GM12878 (cell line): ENCODE data around the gene ARPC1A. TPM values are rescaled to one million over a fixed set of nuclear protein-coding genes. Genes with fewer than 3 reads are reported as not detected.

Source experiments
- ATAC-seq: fragments of 200-7000 bp; cut with Tn5 transposase; 3 replicates; pipeline ENCODE4 v1.9.1; 2020; ENCODE audit warnings: mild to moderate bottlenecking, moderate library complexity
- BruUV-seq: library from RNA; stranded (reverse); fragments of 400-500 nt; replicated peaks from 2 replicates; lab custom pipeline; 2021; lab: Mats Ljungman, UMichigan
- CTCF ChIA-PET: fragments of 300-600 bp; sonication (Branson Sonifier 250); formaldehyde crosslinking; extraction: SDS; loops from one replicate; lab custom pipeline; 2021; ENCODE audit warnings: inconsistent platforms; lab: Yijun Ruan, JAX
- POLR2A ChIA-PET: fragments of 350-600 bp; formaldehyde crosslinking; extraction: SDS; loops from one replicate; lab custom pipeline; 2021; ENCODE audit warnings: inconsistent platforms; lab: Charles Lee
- RAD21 ChIA-PET: fragments of 300-600 bp; sonication (Branson Sonifier 250); formaldehyde crosslinking; loops from one replicate; lab custom pipeline; 2023; ENCODE audit warnings: antibody characterized with exemption; ENCODE audit not compliant: unreplicated experiment; lab: Charles Lee
- SMC1A ChIA-PET: fragments of 300-600 bp; sonication (Branson Sonifier 250); formaldehyde crosslinking; loops from one replicate; lab custom pipeline; 2023; ENCODE audit not compliant: unreplicated experiment, uncharacterized antibody; lab: Charles Lee
- DNase-seq: peaks from one replicate; pipeline ENCODE4 v3.0.0-alpha.2; 2011; ENCODE audit warnings: low read depth, low spot score
- FAIRE-seq: peaks from 3 replicates; lab custom pipeline; 2011; peaks lifted over from hg19 to GRCh38; lab: Jason Lieb, UNC
- H2AFZ ChIP-seq: 2 replicates; pipeline ENCODE4 v1.6.0; 2011; ENCODE audit warnings: low read depth, low read length, control low read depth; ENCODE audit not compliant: control insufficient read depth
- H3K27ac ChIP-seq: 2 replicates; pipeline ENCODE4 v1.5.1; 2011; ENCODE audit warnings: control low read depth; ENCODE audit not compliant: control insufficient read depth, insufficient read depth
- H3K27me3 ChIP-seq, 2 experiments: replicated peaks in 1 of 2; 2 replicates each; pipeline versions ENCODE4 v1.6.0 to v1.6.1; 2011; ENCODE audit warnings: low read length in 1 of 2; ENCODE audit not compliant: control insufficient read depth in 2 of 2, insufficient read depth in 2 of 2
- H3K36me3 ChIP-seq, 2 experiments: 2 replicates each; pipeline ENCODE4 v1.5.1; 2011; ENCODE audit warnings: low read length in 1 of 2; ENCODE audit not compliant: control insufficient read depth in 2 of 2, insufficient read depth in 2 of 2
- H3K4me1 ChIP-seq: 2 replicates; pipeline ENCODE4 v1.6.1; 2011; ENCODE audit warnings: mild to moderate bottlenecking, low read length, moderate library complexity, mixed read lengths; ENCODE audit not compliant: control insufficient read depth, insufficient read depth
- H3K4me2 ChIP-seq: 2 replicates; pipeline ENCODE4 v1.6.0; 2011; ENCODE audit warnings: control low read depth; ENCODE audit not compliant: control insufficient read depth, insufficient read depth
- H3K4me3 ChIP-seq: fragments of 200-600 bp; sonication (generic); 2 replicates; pipeline ENCODE4 v1.5.1; 2016
- H3K79me2 ChIP-seq: 2 replicates; pipeline ENCODE4 v1.6.0; 2011; ENCODE audit warnings: low read length; ENCODE audit not compliant: control insufficient read depth, insufficient read depth
- H3K9ac ChIP-seq: 2 replicates; pipeline ENCODE4 v1.8.0; 2011; ENCODE audit warnings: low read length, control low read depth, mixed read lengths; ENCODE audit not compliant: control insufficient read depth, insufficient read depth
- H3K9me3 ChIP-seq: replicated peaks from 3 replicates; pipeline ENCODE4 v1.5.1; 2011; ENCODE audit warnings: mild to moderate bottlenecking, low read length; ENCODE audit not compliant: control insufficient read depth, insufficient read depth
- H4K20me1 ChIP-seq: 2 replicates; pipeline ENCODE4 v1.6.0; 2011; ENCODE audit not compliant: control insufficient read depth, insufficient read depth
- BMI1 ChIP-seq: fragments of 450-650 bp; IDR thresholded peaks from 2 replicates; pipeline ENCODE4 v1.6.1; 2016; ENCODE audit warnings: mild to moderate bottlenecking, moderate library complexity, borderline replicate concordance
- BRCA1 ChIP-seq: IDR thresholded peaks from 2 replicates; pipeline ENCODE4 v1.6.1; 2011; ENCODE audit warnings: low read depth, low read length, improper control_type of control experiment
- CBFB ChIP-seq: IDR thresholded peaks from 2 replicates; pipeline ENCODE4 v1.6.1; 2016; ENCODE audit warnings: antibody characterized with exemption, low read depth
- CBX5 ChIP-seq: sonication (generic); IDR thresholded peaks from 2 replicates; pipeline ENCODE4 v1.6.1; 2016; ENCODE audit warnings: low read depth, moderate library complexity, mild to moderate bottlenecking, inconsistent platforms
- IKZF1 ChIP-seq: fragments of 450-650 bp; conservative IDR thresholded peaks from 2 replicates; pipeline ENCODE4 v1.6.1; 2017; ENCODE audit warnings: antibody characterized with exemption, mild to moderate bottlenecking
- JUNB ChIP-seq: IDR thresholded peaks from 2 replicates; pipeline ENCODE4 v1.6.1; 2016; ENCODE audit warnings: antibody characterized with exemption, mild to moderate bottlenecking
- PML ChIP-seq: IDR thresholded peaks from 2 replicates; pipeline ENCODE4 v1.6.1; 2012; ENCODE audit warnings: low read length, inconsistent platforms
- POLR2AphosphoS5 ChIP-seq: IDR thresholded peaks from 2 replicates; pipeline ENCODE4 v1.6.1; 2011; ENCODE audit warnings: mild to moderate bottlenecking, low read length, inconsistent platforms
- RFX5 ChIP-seq: IDR thresholded peaks from 2 replicates; pipeline ENCODE4 v1.6.1; 2011; ENCODE audit warnings: low read depth, low read length, improper control_type of control experiment
- SMAD5 ChIP-seq: IDR thresholded peaks from 2 replicates; pipeline ENCODE4 v1.6.1; 2016; ENCODE audit warnings: antibody characterized with exemption, low read depth
- SP1 ChIP-seq: IDR thresholded peaks from one replicate; pipeline ENCODE4 v1.6.1; 2011; ENCODE audit warnings: low read depth, low read length
- SREBF1 ChIP-seq: IDR thresholded peaks from 2 replicates; pipeline ENCODE4 v1.6.1; 2012; ENCODE audit warnings: mild to moderate bottlenecking, low read length
- ZBED1 ChIP-seq: IDR thresholded peaks from 2 replicates; pipeline ENCODE4 v1.6.1; 2016; ENCODE audit warnings: borderline replicate concordance
- ZNF384 ChIP-seq: IDR thresholded peaks from 2 replicates; pipeline ENCODE4 v1.6.1; 2012; ENCODE audit warnings: low read depth, mild to moderate bottlenecking, low read length, improper control_type of control experiment, borderline replicate concordance
- WGBS: methylation state at CpG from one replicate; pipeline ENCODE4 v1.1.6; 2016; ENCODE audit warnings: low lambda C conversion rate; ENCODE audit not compliant: insufficient replicate concordance, insufficient coverage; ENCODE audit errors: missing lambda C conversion rate; 5-methylcytosine and 5-hydroxymethylcytosine counted together
- in situ Hi-C: fragments of 300-500 bp; cut with MboI; formaldehyde crosslinking; loops from 9 replicates; pipeline ENCODE4 v1.14.3; 2018; ENCODE audit warnings: mixed read lengths
- intact Hi-C: fragments of 100-400 bp; cut with micrococcal nuclease; formaldehyde crosslinking; loops from one replicate; pipeline ENCODE4 v1.14.2; 2022; ENCODE audit not compliant: unreplicated experiment
- polyA plus RNA-seq, 11 experiments: library from polyadenylated mRNA; depleted of rRNA in 4 of 11; unstranded in 6 of 11; stranded (reverse) in 5 of 11; fragments of >200 nt; fragmentation: Nextera tagmentation in 4 of 11; fragmentation: Illumina TruSeq in 1 of 11; extraction: Ambion mirVana in 4 of 11; extraction: Trizol in 1 of 11; gene quantifications; 1 replicate in 1 of 11; 2 replicates in 10 of 11; pipeline versions ENCODE4 v1.2.1 to v1.2.3, GENCODE V29; 2011 to 2016; ENCODE audit warnings: inconsistent platforms in 2 of 11, missing spikeins in 2 of 11, low read depth in 1 of 11
- total RNA-seq, 4 experiments: library from RNA; depleted of rRNA in 3 of 4; stranded (reverse); fragments of >200 nt in 3 of 4; fragmentation: Illumina TruSeq in 1 of 4; extraction: Trizol in 1 of 4; gene quantifications; 2 replicates each; pipeline versions ENCODE4 v1.2.1 to v1.2.3, GENCODE V29; 2013 to 2021
- TF ChIP-seq, protein P1 (sequence below): IDR thresholded peaks from 2 replicates; pipeline ENCODE4 v1.6.1; 2011; ENCODE audit warnings: low read depth, mild to moderate bottlenecking, low read length, moderate library complexity, borderline replicate concordance; ENCODE audit errors: extremely low read depth
- TF ChIP-seq, protein P2 (sequence below): fragments of 450-650 bp; IDR thresholded peaks from 2 replicates; pipeline ENCODE4 v1.6.1; 2018; ENCODE audit warnings: borderline replicate concordance, mild to moderate bottlenecking; ENCODE audit not compliant: partially characterized antibody
- TF ChIP-seq, protein P3 (sequence below): fragments of 450-650 bp; IDR thresholded peaks from 2 replicates; pipeline ENCODE4 v1.6.1; 2017; ENCODE audit warnings: antibody characterized with exemption, mild to moderate bottlenecking, moderate library complexity
- TF ChIP-seq, protein P4 (sequence below): IDR thresholded peaks from 2 replicates; pipeline ENCODE4 v1.6.1; 2012; ENCODE audit warnings: low read depth, low read length, improper control_type of control experiment
- TF ChIP-seq, protein P5 (sequence below): IDR thresholded peaks from 2 replicates; pipeline ENCODE4 v1.6.1; 2011; ENCODE audit warnings: low read depth, low read length, improper control_type of control experiment, borderline replicate concordance

ARPC1A gene
- total and polyA plus RNA-seq, 10 of the 15 experiments (the other 5 are each of a cell fraction or from before 2014, with no cell fraction given) = 42.3 to 152 (median 72.1) TPM

DNA sequence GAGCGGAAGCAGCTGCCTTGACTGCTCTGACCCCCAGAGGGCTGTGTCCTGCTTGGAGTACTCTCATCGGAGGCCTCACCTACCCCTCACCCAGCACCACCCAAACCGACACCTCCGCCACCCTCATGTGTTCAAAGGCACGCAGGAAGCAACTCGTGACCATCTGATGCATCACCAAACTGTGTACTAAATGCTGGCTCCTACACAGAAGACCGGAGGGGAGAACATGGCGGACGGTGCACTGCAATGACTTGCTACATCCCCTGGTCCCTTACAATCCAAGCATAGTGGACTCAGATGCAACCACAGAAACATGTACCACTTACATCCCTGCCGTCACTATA lies 79.3 kb downstream of the ARPC1A start:
- no peaks in the 10 kb centered on the region for H3K27me3 ChIP-seq
- H3K4me1 ChIP-seq = peaks cover 7% of the 10 kb centered on the region
- RAD21 ChIA-PET = no interaction called here
- TF ChIP-seq, protein P1, sequence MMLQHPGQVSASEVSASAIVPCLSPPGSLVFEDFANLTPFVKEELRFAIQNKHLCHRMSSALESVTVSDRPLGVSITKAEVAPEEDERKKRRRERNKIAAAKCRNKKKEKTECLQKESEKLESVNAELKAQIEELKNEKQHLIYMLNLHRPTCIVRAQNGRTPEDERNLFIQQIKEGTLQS = no peak
- TF ChIP-seq ZNF384 (no peak), BRCA1 (no peak), PML (no peak), RFX5 (no peak), SP1 (no peak), SREBF1 (no peak), CBX5 (no peak), JUNB (no peak), CBFB (no peak), SMAD5 (no peak), POLR2AphosphoS5 (no peak), BMI1 (no peak), ZBED1 (no peak), IKZF1 (no peak)
- TF ChIP-seq, protein P2, sequence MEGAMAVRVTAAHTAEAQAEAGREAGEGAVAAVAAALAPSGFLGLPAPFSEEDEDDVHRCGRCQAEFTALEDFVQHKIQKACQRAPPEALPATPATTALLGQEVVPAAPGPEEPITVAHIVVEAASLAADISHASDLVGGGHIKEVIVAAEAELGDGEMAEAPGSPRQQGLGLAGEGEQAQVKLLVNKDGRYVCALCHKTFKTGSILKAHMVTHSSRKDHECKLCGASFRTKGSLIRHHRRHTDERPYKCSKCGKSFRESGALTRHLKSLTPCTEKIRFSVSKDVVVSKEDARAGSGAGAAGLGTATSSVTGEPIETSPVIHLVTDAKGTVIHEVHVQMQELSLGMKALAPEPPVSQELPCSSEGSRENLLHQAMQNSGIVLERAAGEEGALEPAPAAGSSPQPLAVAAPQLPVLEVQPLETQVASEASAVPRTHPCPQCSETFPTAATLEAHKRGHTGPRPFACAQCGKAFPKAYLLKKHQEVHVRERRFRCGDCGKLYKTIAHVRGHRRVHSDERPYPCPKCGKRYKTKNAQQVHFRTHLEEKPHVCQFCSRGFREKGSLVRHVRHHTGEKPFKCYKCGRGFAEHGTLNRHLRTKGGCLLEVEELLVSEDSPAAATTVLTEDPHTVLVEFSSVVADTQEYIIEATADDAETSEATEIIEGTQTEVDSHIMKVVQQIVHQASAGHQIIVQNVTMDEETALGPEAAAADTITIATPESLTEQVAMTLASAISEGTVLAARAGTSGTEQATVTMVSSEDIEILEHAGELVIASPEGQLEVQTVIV = no peak
- TF ChIP-seq, protein P3, sequence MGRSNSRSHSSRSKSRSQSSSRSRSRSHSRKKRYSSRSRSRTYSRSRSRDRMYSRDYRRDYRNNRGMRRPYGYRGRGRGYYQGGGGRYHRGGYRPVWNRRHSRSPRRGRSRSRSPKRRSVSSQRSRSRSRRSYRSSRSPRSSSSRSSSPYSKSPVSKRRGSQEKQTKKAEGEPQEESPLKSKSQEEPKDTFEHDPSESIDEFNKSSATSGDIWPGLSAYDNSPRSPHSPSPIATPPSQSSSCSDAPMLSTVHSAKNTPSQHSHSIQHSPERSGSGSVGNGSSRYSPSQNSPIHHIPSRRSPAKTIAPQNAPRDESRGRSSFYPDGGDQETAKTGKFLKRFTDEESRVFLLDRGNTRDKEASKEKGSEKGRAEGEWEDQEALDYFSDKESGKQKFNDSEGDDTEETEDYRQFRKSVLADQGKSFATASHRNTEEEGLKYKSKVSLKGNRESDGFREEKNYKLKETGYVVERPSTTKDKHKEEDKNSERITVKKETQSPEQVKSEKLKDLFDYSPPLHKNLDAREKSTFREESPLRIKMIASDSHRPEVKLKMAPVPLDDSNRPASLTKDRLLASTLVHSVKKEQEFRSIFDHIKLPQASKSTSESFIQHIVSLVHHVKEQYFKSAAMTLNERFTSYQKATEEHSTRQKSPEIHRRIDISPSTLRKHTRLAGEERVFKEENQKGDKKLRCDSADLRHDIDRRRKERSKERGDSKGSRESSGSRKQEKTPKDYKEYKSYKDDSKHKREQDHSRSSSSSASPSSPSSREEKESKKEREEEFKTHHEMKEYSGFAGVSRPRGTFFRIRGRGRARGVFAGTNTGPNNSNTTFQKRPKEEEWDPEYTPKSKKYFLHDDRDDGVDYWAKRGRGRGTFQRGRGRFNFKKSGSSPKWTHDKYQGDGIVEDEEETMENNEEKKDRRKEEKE = no peak
- TF ChIP-seq, protein P4, sequence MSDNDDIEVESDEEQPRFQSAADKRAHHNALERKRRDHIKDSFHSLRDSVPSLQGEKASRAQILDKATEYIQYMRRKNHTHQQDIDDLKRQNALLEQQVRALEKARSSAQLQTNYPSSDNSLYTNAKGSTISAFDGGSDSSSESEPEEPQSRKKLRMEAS = no peak
- TF ChIP-seq, protein P5, sequence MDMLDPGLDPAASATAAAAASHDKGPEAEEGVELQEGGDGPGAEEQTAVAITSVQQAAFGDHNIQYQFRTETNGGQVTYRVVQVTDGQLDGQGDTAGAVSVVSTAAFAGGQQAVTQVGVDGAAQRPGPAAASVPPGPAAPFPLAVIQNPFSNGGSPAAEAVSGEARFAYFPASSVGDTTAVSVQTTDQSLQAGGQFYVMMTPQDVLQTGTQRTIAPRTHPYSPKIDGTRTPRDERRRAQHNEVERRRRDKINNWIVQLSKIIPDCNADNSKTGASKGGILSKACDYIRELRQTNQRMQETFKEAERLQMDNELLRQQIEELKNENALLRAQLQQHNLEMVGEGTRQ = no peak
- TF ChIP-seq, all 136 proteins: peak for 0
- no peak overlapping the region for H3K27ac ChIP-seq
- BruUV-seq = no TSS peak
- DNase-seq (no peak), FAIRE-seq (no peak), ATAC-seq (no peak)
- ChIA-PET POLR2A (interaction anchor here (0.6 kb wide), 1 partner anchor 1213 kb away, joined by 3 read pairs; no protein-coding TSS in a partner anchor), CTCF (no interaction called here), SMC1A (no interaction called here)
- peaks cover 14 to 15% of the 10 kb centered on the region in 2 experiments for H3K36me3 ChIP-seq
- WGBS = 99% methylated on average over 9 of the region's 10 CpGs
- no peaks in the 10 kb centered on the region for H4K20me1 ChIP-seq
- in situ Hi-C loops (no loop called here), intact Hi-C loops (loop anchor here (5.0 kb wide), 1 partner anchor 33 kb away; the partner anchor contains the start of gene ARPC1B)
- H3K9me3 ChIP-seq = no peaks in the 10 kb centered on the region
- no peak overlapping the region for H3K9ac ChIP-seq
- H3K79me2 ChIP-seq = peaks cover 48% of the 10 kb centered on the region
- H3K4me3 ChIP-seq = no peak overlapping the region
- no peak overlapping the region for H2AFZ ChIP-seq
- no peak overlapping the region for H3K4me2 ChIP-seq
